ENCODE measurements around the gene DAP. TPM values are rescaled to one million over a fixed set of nuclear protein-coding genes. Genes with fewer than 3 reads are reported as not detected.
"Not testable (repeated sequence)": the region's sequence is repeated elsewhere in the genome, so short reads cannot be mapped to it uniquely, and the experiment has no call there.

DAP gene
- total and polyA plus RNA-seq, 7 experiments from 2014 or later = 31.9 to 91.6 (median 43.0) TPM

DNA sequence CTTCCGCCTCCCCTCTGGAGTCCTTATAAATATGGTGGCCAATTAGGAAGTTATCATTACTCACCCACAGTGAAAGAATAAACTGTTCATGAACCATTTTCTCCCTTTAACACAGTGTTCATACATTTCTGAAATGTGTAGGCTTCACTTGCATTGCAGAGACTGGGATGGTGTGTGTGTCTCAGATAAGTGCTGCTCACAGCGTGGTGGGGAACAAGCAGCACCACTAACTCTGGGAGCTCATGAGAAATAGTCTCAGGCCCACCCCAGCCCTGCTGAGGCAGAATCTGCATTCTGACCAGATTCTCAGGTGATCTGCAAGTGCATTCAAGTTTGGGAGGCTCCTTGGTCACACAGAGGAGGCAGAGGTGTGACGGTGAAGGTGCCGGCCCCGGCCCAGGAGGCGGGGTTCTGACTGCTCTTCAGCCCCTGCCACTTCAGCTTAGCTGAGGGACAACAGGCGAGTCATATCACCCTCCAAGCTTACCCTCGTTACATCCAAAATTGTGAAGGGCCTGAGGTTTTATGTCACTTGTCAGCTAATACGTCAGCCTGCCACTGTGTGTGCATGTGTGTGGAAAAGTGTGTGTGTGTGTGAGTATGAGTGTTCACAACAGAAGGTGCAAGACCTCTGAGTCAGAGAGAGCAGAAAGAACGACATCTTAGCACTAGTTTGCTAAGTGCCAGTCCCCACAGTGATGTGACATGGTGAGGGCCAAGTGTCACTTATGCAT lies 34.7 kb downstream of the DAP start:
- ATAC-seq (no peak), DNase-seq (no peak)
- ChIA-PET POLR2A (no interaction called here), CTCF (no interaction called here)
- H3K36me3 ChIP-seq (ENCODE audit: control insufficient read depth in 2 of 3, insufficient read depth in 3 of 3, low read length in 3 of 3) = peaks cover 0 to 11% (median 0%) of the 10 kb centered on the region in 3 experiments
- Mint-ChIP-seq H3K9me3 (peaks cover 0 to under 1% (median 0%) of the 10 kb centered on the region in 11 donors), H3K27me3 (no peaks in the 10 kb centered on the region), H3K4me3 (no peak overlapping the region), H3K27ac (no peak overlapping the region), H3K4me1 (peaks cover 0 to 18% (median 10%) of the 10 kb centered on the region in 7 donors), H3K36me3 (peaks cover 7 to 44% (median 9%) of the 10 kb centered on the region in 5 donors)
- no peak overlapping the region for H3K27ac ChIP-seq (ENCODE audit: low read depth, low read length)
- no peaks in the 10 kb centered on the region for H3K27me3 ChIP-seq (ENCODE audit: control insufficient read depth in 2 of 2, insufficient read depth in 2 of 2, low read length in 2 of 2)
- no peaks in the 10 kb centered on the region for H3K9me3 ChIP-seq (ENCODE audit: control insufficient read depth in 2 of 3, low read length in 3 of 3)
- no peak overlapping the region for H3K4me3 ChIP-seq (ENCODE audit: low read length)
- no peaks in the 10 kb centered on the region for H3K4me1 ChIP-seq (ENCODE audit: control insufficient read depth in 2 of 2, insufficient read depth in 2 of 2, low read length in 2 of 2)
- intact Hi-C loops (cut with micrococcal nuclease) = no loop called here

GRCh38 chr5:10725636-10726035 lies 35.4 kb downstream of the DAP start:
- H3K9me3 ChIP-seq (ENCODE audit: control insufficient read depth in 2 of 3, low read length in 3 of 3) = no peaks in the 10 kb centered on the region
- no peak overlapping the region for H3K27ac Mint-ChIP-seq
- H3K27me3 ChIP-seq (ENCODE audit: control insufficient read depth in 2 of 2, insufficient read depth in 2 of 2, low read length in 2 of 2) = no peaks in the 10 kb centered on the region
- H3K27me3 Mint-ChIP-seq = no peaks in the 10 kb centered on the region
- POLR2A ChIA-PET = no interaction called here
- peaks cover 0 to 18% (median 10%) of the 10 kb centered on the region in 7 donors for H3K4me1 Mint-ChIP-seq
- no peak for DNase-seq
- H3K4me3 ChIP-seq (ENCODE audit: low read length) = no peak overlapping the region
- no peak overlapping the region for H3K4me3 Mint-ChIP-seq
- CTCF ChIA-PET = no interaction called here
- H3K27ac ChIP-seq (ENCODE audit: low read depth, low read length) = no peak overlapping the region
- H3K9me3 Mint-ChIP-seq = peaks cover 0 to 2% (median 0%) of the 10 kb centered on the region in 11 donors
- H3K36me3 Mint-ChIP-seq = peaks cover 7 to 50% (median 13%) of the 10 kb centered on the region in 5 donors
- no peaks in the 10 kb centered on the region for H3K4me1 ChIP-seq (ENCODE audit: control insufficient read depth in 2 of 2, insufficient read depth in 2 of 2, low read length in 2 of 2)
- H3K36me3 ChIP-seq (ENCODE audit: control insufficient read depth in 2 of 3, insufficient read depth in 3 of 3, low read length in 3 of 3) = peaks cover 0 to 10% (median 0%) of the 10 kb centered on the region in 3 experiments
- no peak for ATAC-seq
- intact Hi-C loops (cut with micrococcal nuclease) = no loop called here

GRCh38 chr5:10724781-10725507 lies 36.1 kb downstream of the DAP start:
- Histone ChIP-seq H3K4me3 (ENCODE audit: low read length) (no peak overlapping the region), H3K27ac (ENCODE audit: low read depth, low read length) (no peak overlapping the region), H3K27me3 (ENCODE audit: control insufficient read depth in 2 of 2, insufficient read depth in 2 of 2, low read length in 2 of 2) (no peaks in the 10 kb centered on the region), H3K4me1 (ENCODE audit: control insufficient read depth in 2 of 2, insufficient read depth in 2 of 2, low read length in 2 of 2) (no peaks in the 10 kb centered on the region), H3K36me3 (ENCODE audit: control insufficient read depth in 2 of 3, insufficient read depth in 3 of 3, low read length in 3 of 3) (peaks cover 0 to 9% (median 0%) of the 10 kb centered on the region in 3 experiments), H3K9me3 (ENCODE audit: control insufficient read depth in 2 of 3, low read length in 3 of 3) (no peaks in the 10 kb centered on the region)
- H3K36me3 Mint-ChIP-seq = peaks cover 13 to 57% (median 17%) of the 10 kb centered on the region in 5 donors
- no peaks in the 10 kb centered on the region for H3K27me3 Mint-ChIP-seq
- peak; percentile 29 for ATAC-seq
- intact Hi-C loops (cut with micrococcal nuclease) = no loop called here
- ChIA-PET CTCF (no interaction called here), POLR2A (no interaction called here)
- no peak overlapping the region for H3K27ac Mint-ChIP-seq
- DNase-seq = no peak
- H3K4me1 Mint-ChIP-seq = peaks cover 0 to 18% (median 9%) of the 10 kb centered on the region in 7 donors
- H3K9me3 Mint-ChIP-seq = peaks cover 0 to 2% (median 0%) of the 10 kb centered on the region in 11 donors
- H3K4me3 Mint-ChIP-seq = no peak overlapping the region

DNA sequence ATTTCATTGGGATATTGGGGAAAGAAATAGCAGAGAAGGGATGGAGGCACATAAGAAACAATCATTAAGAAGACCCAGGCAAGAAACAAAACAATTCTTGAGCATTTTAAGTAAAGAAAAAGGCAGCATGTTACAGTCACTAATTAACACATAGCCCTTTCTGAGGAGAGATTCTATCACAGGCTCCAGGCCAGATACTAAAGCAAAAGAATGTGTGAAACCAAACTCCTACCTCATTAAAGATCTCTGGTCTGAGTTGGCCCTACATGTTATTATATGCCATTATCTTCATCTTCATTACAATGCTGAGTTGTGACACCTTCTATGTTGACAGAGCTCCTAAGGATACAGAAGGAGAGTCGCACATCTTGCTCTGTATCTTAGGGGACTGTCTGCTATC lies 37.5 kb downstream of the DAP start:
- H3K27ac Mint-ChIP-seq = no peak overlapping the region
- intact Hi-C loops (cut with micrococcal nuclease) = no loop called here
- no peaks in the 10 kb centered on the region for H3K4me1 ChIP-seq (ENCODE audit: control insufficient read depth in 2 of 2, insufficient read depth in 2 of 2, low read length in 2 of 2)
- H3K36me3 ChIP-seq (ENCODE audit: control insufficient read depth in 2 of 3, insufficient read depth in 3 of 3, low read length in 3 of 3) = peaks cover 0 to 5% (median 0%) of the 10 kb centered on the region in 3 experiments
- no peak overlapping the region for H3K4me3 ChIP-seq (ENCODE audit: low read length)
- no peaks in the 10 kb centered on the region for H3K27me3 Mint-ChIP-seq
- H3K36me3 Mint-ChIP-seq = peaks cover 13 to 57% (median 20%) of the 10 kb centered on the region in 5 donors
- H3K27ac ChIP-seq (ENCODE audit: low read depth, low read length) = no peak overlapping the region
- H3K9me3 Mint-ChIP-seq = peaks cover 0 to 2% (median 0%) of the 10 kb centered on the region in 11 donors
- no peaks in the 10 kb centered on the region for H3K9me3 ChIP-seq (ENCODE audit: control insufficient read depth in 2 of 3, low read length in 3 of 3)
- DNase-seq (no peak), ATAC-seq (no peak)
- H3K4me1 Mint-ChIP-seq = peaks cover 0 to 12% (median 9%) of the 10 kb centered on the region in 7 donors
- CTCF ChIA-PET = no interaction called here
- POLR2A ChIA-PET = no interaction called here
- no peak overlapping the region for H3K4me3 Mint-ChIP-seq
- no peaks in the 10 kb centered on the region for H3K27me3 ChIP-seq (ENCODE audit: control insufficient read depth in 2 of 2, insufficient read depth in 2 of 2, low read length in 2 of 2)

DNA sequence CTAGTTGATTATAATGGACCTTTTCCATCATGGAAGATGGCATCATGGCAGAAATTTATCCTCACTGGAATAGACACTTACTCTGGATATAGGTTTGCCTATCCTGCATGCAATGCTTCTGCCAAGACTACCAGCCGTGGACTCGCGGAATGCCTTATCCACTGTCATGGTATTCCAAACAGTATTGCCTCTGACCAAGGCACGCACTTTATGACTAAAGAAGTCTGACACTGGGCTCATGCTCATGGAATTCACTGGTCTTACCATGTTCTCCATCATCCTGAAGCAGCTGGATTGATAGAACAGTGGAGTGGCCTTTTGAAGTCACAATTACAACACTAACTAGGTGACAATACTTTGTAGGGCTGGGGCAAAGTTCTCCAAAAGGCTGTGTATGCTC lies 40.3 kb downstream of the DAP start:
- H3K27me3 Mint-ChIP-seq; POLR2A ChIA-PET; H3K27ac Mint-ChIP-seq; H3K4me1 ChIP-seq (ENCODE audit: control insufficient read depth in 2 of 2, insufficient read depth in 2 of 2, low read length in 2 of 2); ATAC-seq; H3K4me1 Mint-ChIP-seq; H3K27ac ChIP-seq (ENCODE audit: low read depth, low read length); intact Hi-C loops (cut with micrococcal nuclease); H3K27me3 ChIP-seq (ENCODE audit: control insufficient read depth in 2 of 2, insufficient read depth in 2 of 2, low read length in 2 of 2); CTCF ChIA-PET; H3K36me3 ChIP-seq (ENCODE audit: control insufficient read depth in 2 of 3, insufficient read depth in 3 of 3, low read length in 3 of 3); DNase-seq; H3K9me3 ChIP-seq (ENCODE audit: control insufficient read depth in 2 of 3, low read length in 3 of 3); H3K4me3 Mint-ChIP-seq; H3K4me3 ChIP-seq (ENCODE audit: low read length); H3K9me3 Mint-ChIP-seq: not testable (repeated sequence)
- peaks cover 8 to 60% (median 24%) of the 10 kb centered on the region in 5 donors for H3K36me3 Mint-ChIP-seq

- Mint-ChIP-seq H3K9me3 (peaks cover 0 to 2% (median 0%) of the 10 kb centered on the region in 11 donors), H3K36me3 (peaks cover 8 to 57% (median 29%) of the 10 kb centered on the region in 5 donors), H3K4me3 (no peak overlapping the region), H3K27me3 (no peaks in the 10 kb centered on the region), H3K27ac (no peak overlapping the region), H3K4me1 (peaks cover 0 to 9% (median 0%) of the 10 kb centered on the region in 7 donors)
- intact Hi-C loops (cut with micrococcal nuclease) = no loop called here
- Histone ChIP-seq H3K27ac (ENCODE audit: low read depth, low read length) (no peak overlapping the region), H3K4me1 (ENCODE audit: control insufficient read depth in 2 of 2, insufficient read depth in 2 of 2, low read length in 2 of 2) (no peaks in the 10 kb centered on the region), H3K27me3 (ENCODE audit: control insufficient read depth in 2 of 2, insufficient read depth in 2 of 2, low read length in 2 of 2) (no peaks in the 10 kb centered on the region), H3K9me3 (ENCODE audit: control insufficient read depth in 2 of 3, low read length in 3 of 3) (no peaks in the 10 kb centered on the region), H3K36me3 (ENCODE audit: control insufficient read depth in 2 of 3, insufficient read depth in 3 of 3, low read length in 3 of 3) (no peaks in the 10 kb centered on the region), H3K4me3 (ENCODE audit: low read length) (no peak overlapping the region)
- DNase-seq (no peak), ATAC-seq (no peak)
- ChIA-PET POLR2A (no interaction called here), CTCF (no interaction called here)
Observed at GRCh38 chr5:10719965-10720364, 41.1 kb downstream of the DAP start.

Measured in naive thymus-derived CD4-positive, alpha-beta T cell (primary cell).